ENCODE data around the gene FAHD1.

DNA sequence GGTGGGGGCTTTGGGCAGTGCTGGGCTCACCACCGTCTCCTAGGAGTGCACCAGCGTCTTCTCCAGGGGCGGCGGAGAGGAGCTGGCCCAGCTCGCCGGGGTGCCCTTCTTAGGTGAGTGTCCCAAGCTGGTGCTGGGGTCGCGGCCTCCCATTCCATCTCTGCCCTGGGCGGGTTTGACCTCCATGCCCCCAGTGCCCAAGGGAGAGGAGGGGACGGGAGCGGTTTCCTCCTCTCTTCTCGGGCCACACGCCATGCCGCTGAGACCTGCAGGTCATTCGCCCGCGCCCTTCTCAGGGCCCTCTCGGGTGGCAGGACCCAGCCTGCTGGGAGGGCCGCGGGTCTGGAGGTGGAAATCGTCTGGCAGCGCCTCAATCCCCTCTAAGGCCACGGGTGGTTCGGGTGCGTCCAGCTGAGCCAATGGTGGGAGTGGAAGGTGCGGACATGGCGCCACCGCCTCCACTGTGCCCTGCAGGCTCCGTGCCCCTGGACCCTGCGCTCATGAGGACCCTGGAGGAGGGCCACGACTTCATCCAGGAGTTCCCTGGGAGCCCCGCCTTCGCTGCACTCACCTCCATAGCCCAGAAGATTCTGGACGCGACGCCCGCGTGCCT lies 38.8 kb upstream of the FAHD1 start:
- TF ChIP-seq, protein P1, sequence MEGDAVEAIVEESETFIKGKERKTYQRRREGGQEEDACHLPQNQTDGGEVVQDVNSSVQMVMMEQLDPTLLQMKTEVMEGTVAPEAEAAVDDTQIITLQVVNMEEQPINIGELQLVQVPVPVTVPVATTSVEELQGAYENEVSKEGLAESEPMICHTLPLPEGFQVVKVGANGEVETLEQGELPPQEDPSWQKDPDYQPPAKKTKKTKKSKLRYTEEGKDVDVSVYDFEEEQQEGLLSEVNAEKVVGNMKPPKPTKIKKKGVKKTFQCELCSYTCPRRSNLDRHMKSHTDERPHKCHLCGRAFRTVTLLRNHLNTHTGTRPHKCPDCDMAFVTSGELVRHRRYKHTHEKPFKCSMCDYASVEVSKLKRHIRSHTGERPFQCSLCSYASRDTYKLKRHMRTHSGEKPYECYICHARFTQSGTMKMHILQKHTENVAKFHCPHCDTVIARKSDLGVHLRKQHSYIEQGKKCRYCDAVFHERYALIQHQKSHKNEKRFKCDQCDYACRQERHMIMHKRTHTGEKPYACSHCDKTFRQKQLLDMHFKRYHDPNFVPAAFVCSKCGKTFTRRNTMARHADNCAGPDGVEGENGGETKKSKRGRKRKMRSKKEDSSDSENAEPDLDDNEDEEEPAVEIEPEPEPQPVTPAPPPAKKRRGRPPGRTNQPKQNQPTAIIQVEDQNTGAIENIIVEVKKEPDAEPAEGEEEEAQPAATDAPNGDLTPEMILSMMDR (IDR thresholded peaks at IDR 0.05) = no peak
- no peak for TF ChIP-seq POLR2A (IDR thresholded peaks at IDR 0.05)
